GM18867 (cell line): ENCODE data around the gene GNAS.
"Not testable (repeated sequence)": the region's sequence is repeated elsewhere in the genome, so short reads cannot be mapped to it uniquely, and the experiment has no call there.

Experiments
- ATAC-seq: cut with Tn5 transposase; IDR thresholded peaks from one replicate; pipeline ENCODE4 v1.9.1; 2021; ENCODE audit warnings: mild to moderate bottlenecking, moderate library complexity; ENCODE audit not compliant: unreplicated experiment

Gene GNAS

DNA sequence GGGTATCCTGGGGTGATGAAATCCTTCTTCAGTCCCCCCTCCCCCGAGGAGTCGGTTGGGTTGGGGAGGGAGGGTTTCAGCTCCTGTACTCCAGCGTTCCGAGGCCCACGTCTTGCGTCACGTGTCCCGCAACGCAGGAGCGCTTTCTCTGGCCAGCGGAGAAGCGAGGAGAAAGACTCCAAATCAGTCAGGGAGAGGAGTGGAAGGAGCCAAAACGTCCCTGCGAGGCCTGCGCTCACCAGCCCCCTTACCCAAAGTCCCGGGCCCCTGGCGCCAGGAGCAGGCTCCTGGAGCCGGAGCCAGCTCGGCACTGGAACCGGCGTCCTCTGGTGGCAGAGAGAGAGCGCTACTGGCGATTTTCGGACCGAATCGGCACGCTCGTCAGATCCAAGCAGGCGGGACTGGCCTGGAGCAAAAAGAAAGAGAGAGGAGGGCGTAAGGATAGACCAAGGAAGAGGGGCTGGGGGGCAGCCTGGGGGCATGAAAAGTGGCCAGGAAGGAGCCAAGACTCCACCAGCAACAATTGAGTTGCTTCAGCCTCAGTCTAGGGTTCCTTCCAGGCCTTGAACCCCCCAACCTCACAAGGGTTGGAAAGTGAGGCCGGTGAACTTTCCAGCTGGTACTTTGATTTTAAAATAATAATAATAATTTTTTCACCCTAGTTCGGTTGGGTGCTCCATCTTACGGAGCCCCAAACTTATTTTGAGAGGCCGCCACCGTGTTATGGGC lies at the start of gene GNAS:
TSS of gene GNAS (plus strand) at position 174 of the 729 bp plus-strand sequence.
- no peak for ATAC-seq

- no peak for ATAC-seq
Measured at GRCh38 chr20:58803533-58803932, 49.0 kb upstream of the GNAS start.

DNA sequence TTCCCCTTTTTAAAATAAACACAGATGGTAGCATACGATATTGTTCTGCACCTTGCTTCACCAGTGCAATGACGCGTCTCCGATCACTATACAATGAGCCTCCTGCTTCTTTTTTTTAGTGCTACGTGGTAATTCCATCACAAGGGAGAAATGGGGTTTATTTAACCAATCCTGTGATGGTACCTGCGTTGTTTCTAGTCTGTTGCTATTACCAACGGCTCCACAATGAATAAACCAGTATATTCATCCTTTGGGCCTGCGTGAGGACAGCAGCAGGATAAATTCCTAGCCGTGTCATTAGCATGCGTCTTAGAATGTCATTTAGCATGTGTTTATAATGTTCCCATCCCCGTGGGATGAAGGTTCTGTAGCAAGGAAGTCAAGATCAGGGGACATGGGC lies 44.7 kb upstream of the GNAS start:
- ATAC-seq, result no peak

- ATAC-seq, result no peak
Measured at GRCh38 chr20:58808271-58809046, 44.1 kb upstream of the GNAS start.

- no peak for ATAC-seq
Measured at GRCh38 chr20:58810116-58810878, 42.2 kb upstream of the GNAS start.

DNA sequence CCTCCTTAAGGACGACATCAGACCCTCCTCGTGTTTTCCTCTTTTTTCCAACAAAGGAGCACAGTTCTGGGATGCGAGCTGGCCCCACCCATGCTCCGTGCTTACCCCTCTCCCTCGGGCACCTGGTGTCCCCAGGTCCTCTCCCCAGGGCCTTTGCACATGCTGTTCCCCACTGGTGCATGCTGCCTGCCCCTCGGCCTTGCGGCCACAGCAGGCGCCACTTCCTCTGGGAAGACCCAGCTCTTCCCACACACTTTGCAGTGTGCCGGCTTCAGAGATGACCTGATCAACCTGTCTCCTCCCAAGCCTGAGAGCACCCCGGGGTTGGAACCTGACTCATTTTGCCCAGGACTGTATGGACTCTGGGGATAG lies 41.7 kb upstream of the GNAS start:
- no peak for ATAC-seq

GRCh38 chr20:58811334-58811733 lies 41.2 kb upstream of the GNAS start:
- ATAC-seq, result no peak

- no peak for ATAC-seq
Measured at GRCh38 chr20:58813369-58813768, 39.1 kb upstream of the GNAS start.

- no peak for ATAC-seq
Measured at GRCh38 chr20:58815448-58815847, 37.1 kb upstream of the GNAS start.

DNA sequence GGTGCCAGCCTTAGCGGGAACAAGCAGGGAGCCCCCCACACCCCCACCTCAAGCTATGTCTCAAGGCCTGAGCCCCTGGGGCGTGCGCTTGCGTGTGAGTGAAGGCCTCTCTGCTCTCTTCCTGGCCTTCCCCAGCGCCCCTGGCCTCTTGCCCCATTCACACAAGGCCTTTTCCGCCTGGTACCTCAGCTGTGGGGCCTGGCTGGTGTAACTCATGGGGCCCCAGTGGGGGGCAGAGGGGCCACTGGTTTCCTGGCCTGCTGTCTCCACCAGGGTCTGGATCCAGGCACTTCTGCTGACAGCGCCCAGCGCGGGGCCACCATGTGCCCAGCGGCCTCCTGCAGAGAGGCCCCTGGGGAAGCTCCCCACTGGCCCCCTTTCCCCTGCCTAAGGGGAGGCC lies 36.5 kb upstream of the GNAS start:
- no peak for ATAC-seq

GRCh38 chr20:58816957-58817651 lies 35.4 kb upstream of the GNAS start:
- ATAC-seq, result no peak

- no peak for ATAC-seq
Measured at GRCh38 chr20:58817748-58818147, 34.8 kb upstream of the GNAS start.

DNA sequence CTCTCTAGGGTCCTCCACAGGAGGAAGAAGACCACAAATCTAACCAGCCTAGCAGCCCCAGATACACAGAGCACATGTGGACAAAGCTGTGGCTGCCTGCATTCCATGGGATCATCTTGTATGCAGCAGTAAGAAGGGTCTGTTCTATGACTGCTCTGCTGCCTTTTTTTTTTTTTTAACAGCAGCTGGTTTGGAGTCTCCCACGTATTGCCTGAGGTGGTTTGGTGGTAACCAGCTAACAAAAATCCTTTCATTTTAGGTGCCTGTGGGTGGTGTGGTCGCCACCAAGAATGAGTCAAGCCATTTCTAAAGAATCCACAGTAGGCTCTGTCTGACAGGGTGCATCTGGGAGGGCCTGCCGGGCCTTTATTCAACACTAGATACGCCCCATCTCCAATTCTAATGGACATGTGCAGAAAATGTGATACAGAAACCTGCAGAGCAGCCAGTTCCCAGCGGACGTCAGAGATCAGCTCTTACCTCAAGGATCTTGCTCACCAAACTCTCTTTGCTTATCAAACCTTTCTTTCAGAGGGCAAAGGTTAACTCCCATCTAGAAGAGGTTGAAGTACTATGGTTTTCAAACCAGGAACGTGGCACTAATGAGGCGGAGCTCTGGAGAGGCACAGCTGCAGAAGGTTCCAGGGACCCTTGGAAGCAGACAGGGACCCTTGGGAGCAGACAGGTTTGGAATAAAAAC lies 33.8 kb upstream of the GNAS start:
- ATAC-seq, result no peak

DNA sequence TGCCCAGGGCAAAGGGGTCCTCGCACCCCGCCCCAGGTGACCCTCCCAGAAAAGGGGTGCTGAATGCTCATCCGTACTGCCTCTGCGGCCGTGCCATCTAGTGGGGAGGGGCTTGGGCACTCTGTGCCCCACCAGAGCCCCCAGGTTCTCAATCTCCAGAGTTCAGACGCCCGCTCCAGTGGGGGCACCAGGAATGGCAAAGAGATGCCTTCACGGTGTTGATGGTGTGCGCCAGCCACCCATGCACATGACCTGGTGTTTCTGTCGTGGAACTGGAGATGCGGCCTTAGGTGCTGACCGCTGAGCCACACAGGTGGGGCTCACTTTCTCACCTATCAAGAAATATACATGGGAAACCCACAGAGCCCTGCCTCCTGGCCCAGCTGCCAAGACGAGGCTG lies 32.6 kb upstream of the GNAS start:
- ATAC-seq, result no peak

- not testable (repeated sequence) for ATAC-seq
Measured at GRCh38 chr20:58820515-58820914, 32.0 kb upstream of the GNAS start.

- ATAC-seq, result no peak
Measured at GRCh38 chr20:58822149-58822548, 30.4 kb upstream of the GNAS start.

GRCh38 chr20:58822748-58823730 lies 29.5 kb upstream of the GNAS start:
- ATAC-seq, result no peak

- no peak for ATAC-seq
Measured at GRCh38 chr20:58824843-58825242, 27.7 kb upstream of the GNAS start.

DNA sequence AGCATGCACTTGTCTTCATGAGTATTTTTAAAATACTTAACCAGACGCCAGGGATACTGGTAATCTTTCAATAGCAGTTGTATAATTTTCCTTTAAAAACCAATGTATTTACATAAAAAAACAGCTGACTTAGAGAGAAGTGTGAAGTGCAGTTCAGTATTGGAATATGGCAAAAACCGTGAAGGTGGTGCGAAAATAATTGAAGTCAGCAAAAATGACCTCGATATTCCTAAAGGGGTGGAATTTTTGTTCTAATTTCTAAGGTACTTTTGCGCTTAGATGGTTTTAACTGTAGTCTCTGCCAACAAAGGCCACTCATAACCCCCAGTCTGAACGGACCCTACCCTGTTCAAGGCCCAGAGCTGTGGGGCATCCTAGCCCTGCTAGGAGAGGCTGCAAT lies 27.1 kb upstream of the GNAS start:
- ATAC-seq, result no peak
